Colonic mucosa (tissue), 4 donors: Measurements from ENCODE around the gene ELAVL1. TPM values are rescaled to one million over a fixed set of nuclear protein-coding genes. Genes with fewer than 3 reads are reported as not detected.

Experiments
- DNase-seq: peaks from one replicate; pipeline ENCODE4 v3.0.0-alpha.2; 2020
- H3K27ac ChIP-seq: fragments of 200-600 bp; one replicate; pipeline ENCODE4 v1.8.0; 2021
- H3K27me3 ChIP-seq: fragments of 200-600 bp; one replicate; pipeline ENCODE4 v1.8.0; 2021
- H3K36me3 ChIP-seq: fragments of 200-600 bp; one replicate; pipeline ENCODE4 v1.8.0; 2021
- H3K4me1 ChIP-seq: fragments of 200-600 bp; one replicate; pipeline ENCODE4 v1.8.0; 2021; ENCODE audit warnings: mild to moderate bottlenecking
- H3K4me3 ChIP-seq: fragments of 200-600 bp; one replicate; pipeline ENCODE4 v1.8.0; 2021
- H3K9ac ChIP-seq, 2 donors: one replicate each; pipeline ENCODE4 v1.7.0; 2013; ENCODE audit warnings: control low read depth in 2 of 2, low read depth in 2 of 2, low read length in 2 of 2
- H3K9me3 ChIP-seq: fragments of 200-600 bp; one replicate; pipeline ENCODE4 v1.8.0; 2021
- CTCF ChIP-seq: fragments of 200-600 bp; IDR thresholded peaks from one replicate; pipeline ENCODE4 v1.8.0; 2022; ENCODE audit warnings: antibody characterized with exemption, mild to moderate bottlenecking
- intact Hi-C: fragments of 100-400 bp; cut with DNase I; formaldehyde crosslinking; loops from one replicate; pipeline ENCODE4 v1.14.1; 2022
- total RNA-seq, 2 donors: library from RNA; stranded (reverse); fragmentation: NEBNext Ultra II Directional in 1 of 2; extraction: Animal tissue kit (Norgen Biotek cat#: 25700) in 1 of 2; gene quantifications; one replicate each; pipeline ENCODE4 v1.2.1, GENCODE V29; 2021
- donor health status: healthy.
- donor health status: DM: no; HTN: no; CAD: no.
- donor health status: DM: no; HTN: no; CAD: no.

The ELAVL1 gene
- total RNA-seq, 2 donors from 2014 or later = 65.8 to 116 TPM

GRCh38 chr19:7947939-7948338 lies 57.5 kb downstream of the ELAVL1 start:
- no peak overlapping the region for H3K4me3 ChIP-seq
- no peaks in the 10 kb centered on the region for H3K4me1 ChIP-seq
- H3K9ac ChIP-seq = no peak overlapping the region
- H3K27ac ChIP-seq = no peak overlapping the region
- no peak for DNase-seq
- TF ChIP-seq CTCF = no peak
- intact Hi-C loops = loop anchor here (5.0 kb wide), 1 partner anchor 304 kb away; no protein-coding TSS in a partner anchor
- no peaks in the 10 kb centered on the region for H3K36me3 ChIP-seq
- no peaks in the 10 kb centered on the region for H3K9me3 ChIP-seq
- no peaks in the 10 kb centered on the region for H3K27me3 ChIP-seq

GRCh38 chr19:7944177-7944761 lies 61.2 kb downstream of the ELAVL1 start:
- Histone ChIP-seq H3K4me1 (peaks cover 6% of the 10 kb centered on the region), H3K9ac (peak overlapping the region; percentile 40 to 87), H3K27me3 (no peaks in the 10 kb centered on the region), H3K27ac (peak overlapping the region; percentile 48), H3K36me3 (no peaks in the 10 kb centered on the region), H3K9me3 (no peaks in the 10 kb centered on the region), H3K4me3 (peak overlapping the region; percentile 47)
- peak; percentile 79 for TF ChIP-seq CTCF
- intact Hi-C loops = no loop called here
- peak; percentile 92 for DNase-seq

- Histone ChIP-seq H3K9ac (peak within 1 kb of the TSS; percentile 95 to 96), H3K36me3 (no peaks in the 10 kb centered on the region), H3K4me1 (peaks cover 6% of the 10 kb centered on the region), H3K27ac (peak within 1 kb of the TSS; percentile 79), H3K9me3 (no peaks in the 10 kb centered on the region), H3K27me3 (no peaks in the 10 kb centered on the region), H3K4me3 (peak within 1 kb of the TSS; percentile 68)
- no peak for TF ChIP-seq CTCF
- DNase-seq = peak; percentile 100
- intact Hi-C loops = no loop called here
Measured at GRCh38 chr19:7943444-7944176, 61.8 kb downstream of the ELAVL1 start, which contains the start of gene TIMM44. TIMM44 (minus strand) TSS chr19:7943666; CDS start chr19:7943651, 15 bp downstream.

- intact Hi-C loops = no loop called here
- Histone ChIP-seq H3K4me1 (peaks cover 6% of the 10 kb centered on the region), H3K27me3 (no peaks in the 10 kb centered on the region)
Measured at GRCh38 chr19:7942981-7943443, 62.4 kb downstream of the ELAVL1 start.

More at GRCh38 chr19:7942981-7943443, 62.4 kb downstream of the ELAVL1 start:
- peak overlapping the region; percentile 68 for H3K4me3 ChIP-seq
- H3K36me3 ChIP-seq = no peaks in the 10 kb centered on the region
- H3K9me3 ChIP-seq = no peaks in the 10 kb centered on the region
- H3K27ac ChIP-seq = peak overlapping the region; percentile 79
- H3K9ac ChIP-seq = peak overlapping the region; percentile 95 to 96
- no peak for DNase-seq
- no peak for TF ChIP-seq CTCF
